ENCODE results near the gene CEBPE.

GRCh38 chr14:23147676-23148075, 28.6 kb upstream of the CEBPE start:
- no peak for TF ChIP-seq CTCF (IDR thresholded peaks at IDR 0.05)
- no peak for TF ChIP-seq POLR2A (IDR thresholded peaks at IDR 0.05)
